ENCODE measurements around the gene KRT6C.
"Not testable (repeated sequence)": the region's sequence is repeated elsewhere in the genome, so short reads cannot be mapped to it uniquely, and the experiment has no call there.

The KRT6C gene

GRCh38 chr12:52494518-52494917 is 20.9 kb upstream of the KRT6C start:
- peak; percentile 88 for DNase-seq (ENCODE audit: low read depth)
- no peak overlapping the region for H3K4me3 ChIP-seq (ENCODE audit: control insufficient read depth, low read depth, low read length)
- no peak for TF ChIP-seq CTCF (conservative IDR thresholded peaks at IDR 0.05; ENCODE audit: control insufficient read depth, insufficient read depth, low read depth, low read length)

GRCh38 chr12:52494100-52494499 is 20.5 kb upstream of the KRT6C start:
- DNase-seq (ENCODE audit: low read depth) = peak; percentile 36
- H3K4me3 ChIP-seq (ENCODE audit: control insufficient read depth, low read depth, low read length) = no peak overlapping the region

GRCh38 chr12:52493172-52493571 is 19.6 kb upstream of the KRT6C start, which contains the start of gene KRT6A:
TSS of gene KRT6A (minus strand) at chr12:52493257. CDS start at chr12:52493188, 69 bp downstream.
- no peak within 1 kb of the TSS for H3K4me3 ChIP-seq (ENCODE audit: control insufficient read depth, low read depth, low read length)
- no peak for DNase-seq (ENCODE audit: low read depth)
- TF ChIP-seq CTCF (conservative IDR thresholded peaks at IDR 0.05; ENCODE audit: control insufficient read depth, insufficient read depth, low read depth, low read length) = no peak

More at GRCh38 chr12:52494100-52494499, 20.5 kb upstream of the KRT6C start:
- no peak for TF ChIP-seq CTCF (conservative IDR thresholded peaks at IDR 0.05; ENCODE audit: control insufficient read depth, insufficient read depth, low read depth, low read length)

GRCh38 chr12:52492405-52492804 is 18.8 kb upstream of the KRT6C start:
- not testable (repeated sequence) for H3K4me3 ChIP-seq (ENCODE audit: control insufficient read depth, low read depth, low read length); DNase-seq (ENCODE audit: low read depth)

- DNase-seq (ENCODE audit: low read depth); H3K4me3 ChIP-seq (ENCODE audit: control insufficient read depth, low read depth, low read length): not testable (repeated sequence)
Measured at GRCh38 chr12:52491495-52491894, 17.9 kb upstream of the KRT6C start.

- TF ChIP-seq CTCF (conservative IDR thresholded peaks at IDR 0.05; ENCODE audit: control insufficient read depth, insufficient read depth, low read depth, low read length) = no peak
- no peak overlapping the region for H3K4me3 ChIP-seq (ENCODE audit: control insufficient read depth, low read depth, low read length)
- no peak for DNase-seq (ENCODE audit: low read depth)
Measured at GRCh38 chr12:52488736-52489135, 15.1 kb upstream of the KRT6C start.

GRCh38 chr12:52487744-52488443 is 14.3 kb upstream of the KRT6C start:
- H3K4me3 ChIP-seq (ENCODE audit: control insufficient read depth, low read depth, low read length); DNase-seq (ENCODE audit: low read depth): not testable (repeated sequence)

- no peak for DNase-seq (ENCODE audit: low read depth)
Measured at GRCh38 chr12:52487211-52487610, 13.6 kb upstream of the KRT6C start.

More at GRCh38 chr12:52487211-52487610, 13.6 kb upstream of the KRT6C start:
- TF ChIP-seq CTCF (conservative IDR thresholded peaks at IDR 0.05; ENCODE audit: control insufficient read depth, insufficient read depth, low read depth, low read length) = no peak
- H3K4me3 ChIP-seq (ENCODE audit: control insufficient read depth, low read depth, low read length) = no peak overlapping the region

Measured in fibroblast of mammary gland (primary cell).